T-helper 1 cell (primary cell): Measurements from ENCODE around the gene HIC1.

Source experiments
- DNase-seq, 5 donors: peaks; one replicate each; pipeline ENCODE4 v3.0.0-alpha.2; 2012 to 2020

Gene HIC1

DNA sequence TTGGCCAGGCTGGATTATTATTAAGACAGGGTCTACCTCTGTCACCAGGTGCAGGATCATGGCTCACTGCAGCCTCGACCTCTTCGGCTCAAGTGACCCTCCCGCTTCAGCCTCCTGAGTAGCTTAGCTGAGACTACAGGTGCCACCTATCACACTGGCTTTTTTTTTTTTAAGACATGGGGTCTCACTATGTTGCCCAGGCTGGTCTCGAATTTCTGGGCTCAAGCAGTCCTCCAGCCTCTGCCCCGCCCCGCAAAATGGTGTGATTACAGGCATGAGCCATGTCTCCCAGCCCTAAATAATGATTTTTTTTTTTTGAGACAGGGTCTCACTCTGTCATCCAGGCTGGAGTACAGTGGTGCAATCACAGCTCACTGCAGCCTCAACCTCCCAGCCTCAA is 7.3 kb upstream of the HIC1 start:
- DNase-seq = no peak

DNA sequence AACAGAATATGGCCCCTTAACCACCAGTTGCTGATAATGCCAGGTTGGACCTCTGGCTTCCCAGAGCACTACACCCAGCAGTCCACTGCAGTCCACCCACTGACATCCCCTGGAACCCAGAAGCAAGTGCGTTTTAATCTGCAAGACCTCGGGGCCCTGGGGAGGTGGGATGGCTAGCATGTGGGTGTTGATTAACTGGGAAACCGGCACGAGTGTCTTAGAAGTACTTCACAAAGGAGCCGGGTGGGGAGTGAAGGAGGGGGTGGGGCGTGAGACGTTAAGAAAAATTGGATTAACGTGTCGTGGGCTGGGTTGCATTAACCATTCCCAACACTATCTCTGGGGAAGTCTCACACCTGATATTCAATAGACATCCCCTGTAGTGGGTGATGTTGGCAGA is 6.1 kb upstream of the HIC1 start:
- DNase-seq = no peak

DNA sequence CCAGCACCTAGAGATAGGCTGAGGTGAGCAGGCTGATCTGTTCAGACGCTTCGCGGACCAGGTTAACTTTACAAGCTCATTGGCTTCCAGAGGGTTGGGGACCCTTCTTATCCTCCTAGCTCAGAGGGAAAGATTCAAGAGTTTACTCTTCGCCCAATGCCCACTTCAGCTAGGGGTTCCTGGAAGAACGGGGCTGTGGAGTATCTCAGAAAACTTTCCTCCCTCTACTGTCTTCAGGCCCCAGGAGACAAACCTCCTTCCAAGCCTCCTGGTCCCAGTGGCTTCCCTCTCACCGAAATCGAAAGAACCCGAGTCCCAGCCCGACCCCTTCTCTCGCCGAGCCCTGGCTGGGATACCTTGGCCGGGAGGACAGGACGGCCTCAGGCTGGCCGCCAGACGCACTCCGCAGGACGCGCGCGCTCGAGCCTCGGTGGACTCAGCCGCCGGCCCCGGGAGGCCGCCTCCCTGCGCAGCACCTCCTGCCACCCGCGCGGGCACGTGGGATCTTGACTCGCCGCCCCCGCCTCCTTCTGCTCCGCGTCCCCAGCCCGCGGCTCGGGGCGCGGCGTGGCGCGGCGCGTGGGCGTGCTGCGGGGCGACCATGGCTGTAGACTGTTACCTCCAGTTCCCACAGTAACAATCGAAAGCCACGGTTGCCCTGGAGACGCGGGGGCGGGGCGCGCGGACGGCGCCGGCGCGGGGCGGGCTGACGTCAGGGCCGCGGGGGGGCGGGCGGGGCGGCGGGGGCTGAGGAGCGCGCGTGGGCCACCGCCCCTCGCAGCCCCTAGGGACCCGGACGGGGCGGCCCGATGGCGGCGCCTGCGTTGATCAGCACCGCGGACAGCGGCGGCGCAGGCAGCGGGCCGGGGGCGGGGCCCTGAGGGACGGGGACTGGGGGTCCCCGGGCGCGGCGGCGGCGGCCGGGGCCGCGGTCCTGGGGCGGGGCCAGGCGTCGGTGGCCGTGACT is 5.3 kb upstream of the HIC1 start:
- peak; percentile 73 to 89 (median 85) for DNase-seq

DNA sequence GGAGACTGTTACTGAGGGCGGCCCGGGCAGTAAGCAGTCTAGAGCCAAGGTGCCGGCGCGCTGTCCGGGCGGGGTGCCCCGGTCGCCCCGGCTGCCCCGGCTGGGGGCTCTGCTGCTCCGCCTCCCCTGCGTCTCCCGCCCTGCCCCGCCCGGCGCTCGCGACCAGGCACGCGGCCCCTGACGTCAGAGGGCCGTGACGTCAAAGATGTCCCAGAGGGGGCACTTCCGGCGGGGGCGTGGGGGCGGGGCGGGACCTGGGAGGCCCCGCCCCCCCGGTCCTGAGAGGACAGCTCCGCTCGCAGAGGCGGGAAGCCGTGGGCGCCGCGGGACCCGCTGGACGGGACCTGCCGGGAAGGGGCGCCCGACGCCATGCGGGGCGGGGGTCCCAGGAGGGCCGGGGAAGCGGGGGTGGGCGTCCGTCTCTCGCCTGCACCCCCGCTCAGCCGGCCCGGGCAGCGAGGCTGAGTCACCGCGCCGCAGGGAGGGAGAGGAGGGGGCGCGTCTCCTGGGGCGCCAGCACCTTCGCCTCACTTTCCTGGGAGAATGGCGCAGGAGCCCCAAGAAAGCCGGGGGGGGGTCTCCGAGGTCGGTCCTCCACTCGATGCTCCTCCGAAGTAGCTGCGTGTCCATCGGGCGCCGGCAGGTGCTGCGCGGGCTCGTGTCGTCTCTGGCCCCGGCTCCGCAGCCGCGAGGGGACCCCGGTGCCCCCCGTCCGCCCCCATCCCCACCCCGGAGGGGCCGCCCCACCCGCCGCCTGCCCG is 4.4 kb upstream of the HIC1 start:
- peak; percentile 55 to 78 (median 68) for DNase-seq

DNA sequence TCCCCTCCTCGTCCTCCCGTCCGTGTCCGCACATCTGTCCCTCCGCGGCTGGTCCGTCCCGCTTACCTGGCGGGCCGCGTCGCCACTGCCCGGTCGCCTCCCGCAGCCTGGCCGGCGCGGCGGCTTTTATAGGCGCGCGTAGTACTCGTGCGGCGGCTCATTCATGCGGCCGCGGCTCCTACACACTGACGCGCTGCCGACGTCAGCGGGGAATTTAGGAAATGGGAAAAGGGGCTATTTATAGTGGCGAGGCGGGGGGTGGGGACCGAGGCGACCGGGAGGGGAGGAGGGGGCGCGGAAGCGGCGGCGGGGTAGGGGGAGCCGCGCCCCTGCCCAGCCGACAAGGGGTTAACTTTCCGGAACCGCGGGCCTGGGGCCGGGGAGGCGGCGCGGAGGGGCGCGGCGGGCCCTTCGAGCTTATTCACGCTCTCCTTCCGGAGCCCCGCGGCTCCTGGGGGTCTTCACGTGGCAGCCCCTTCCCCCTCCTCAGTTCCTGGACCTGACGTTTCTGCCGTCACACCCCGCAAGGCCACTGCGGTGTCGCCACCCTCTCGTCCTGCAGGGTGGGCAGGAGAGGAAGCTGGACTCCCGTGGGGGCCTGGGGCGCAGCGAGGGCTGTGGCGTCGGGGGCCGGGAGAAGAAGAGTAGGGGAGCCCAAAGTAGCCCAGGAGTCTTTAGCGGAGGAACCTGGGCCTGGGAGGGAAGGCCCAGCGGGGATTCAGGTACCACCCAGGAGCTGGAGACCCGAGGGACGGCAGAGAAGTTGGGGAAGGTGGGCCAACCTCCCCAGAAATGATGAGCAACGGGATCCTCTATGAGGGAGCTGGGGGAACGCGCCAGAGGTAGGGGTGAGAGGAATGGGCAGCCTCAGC is 3.6 kb upstream of the HIC1 start:
- DNase-seq = no peak

DNA sequence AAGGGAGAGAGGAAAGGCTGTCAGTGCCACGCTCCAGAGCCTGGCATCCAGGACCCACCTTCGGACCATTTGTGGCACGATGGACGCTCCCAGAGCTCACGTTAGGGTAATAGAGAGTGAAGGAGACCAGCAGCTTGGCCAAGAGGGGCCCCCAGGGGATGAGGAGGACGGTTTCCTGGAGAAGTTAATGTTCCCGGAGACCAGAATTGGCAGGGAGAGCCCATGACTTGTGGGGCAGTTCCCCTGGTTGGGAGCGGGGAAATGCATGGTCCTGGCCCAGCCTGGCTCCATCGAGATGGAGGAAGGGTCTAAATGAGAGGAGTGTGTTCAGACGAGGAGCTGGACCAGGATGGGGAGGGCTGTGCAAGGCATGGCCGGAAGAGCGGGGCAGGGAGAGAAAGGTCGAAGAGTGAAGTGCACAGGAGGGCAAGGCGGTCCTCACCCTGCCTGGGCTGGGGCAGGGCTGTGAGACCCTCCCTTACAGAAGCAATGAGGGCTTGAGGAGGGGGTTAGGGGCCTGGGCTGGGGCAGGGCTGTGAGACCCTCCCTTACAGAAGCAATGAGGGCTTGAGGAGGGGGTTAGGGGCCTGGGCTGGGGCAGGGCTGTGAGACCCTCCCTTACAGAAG is 2.9 kb upstream of the HIC1 start:
- DNase-seq = no peak

DNA sequence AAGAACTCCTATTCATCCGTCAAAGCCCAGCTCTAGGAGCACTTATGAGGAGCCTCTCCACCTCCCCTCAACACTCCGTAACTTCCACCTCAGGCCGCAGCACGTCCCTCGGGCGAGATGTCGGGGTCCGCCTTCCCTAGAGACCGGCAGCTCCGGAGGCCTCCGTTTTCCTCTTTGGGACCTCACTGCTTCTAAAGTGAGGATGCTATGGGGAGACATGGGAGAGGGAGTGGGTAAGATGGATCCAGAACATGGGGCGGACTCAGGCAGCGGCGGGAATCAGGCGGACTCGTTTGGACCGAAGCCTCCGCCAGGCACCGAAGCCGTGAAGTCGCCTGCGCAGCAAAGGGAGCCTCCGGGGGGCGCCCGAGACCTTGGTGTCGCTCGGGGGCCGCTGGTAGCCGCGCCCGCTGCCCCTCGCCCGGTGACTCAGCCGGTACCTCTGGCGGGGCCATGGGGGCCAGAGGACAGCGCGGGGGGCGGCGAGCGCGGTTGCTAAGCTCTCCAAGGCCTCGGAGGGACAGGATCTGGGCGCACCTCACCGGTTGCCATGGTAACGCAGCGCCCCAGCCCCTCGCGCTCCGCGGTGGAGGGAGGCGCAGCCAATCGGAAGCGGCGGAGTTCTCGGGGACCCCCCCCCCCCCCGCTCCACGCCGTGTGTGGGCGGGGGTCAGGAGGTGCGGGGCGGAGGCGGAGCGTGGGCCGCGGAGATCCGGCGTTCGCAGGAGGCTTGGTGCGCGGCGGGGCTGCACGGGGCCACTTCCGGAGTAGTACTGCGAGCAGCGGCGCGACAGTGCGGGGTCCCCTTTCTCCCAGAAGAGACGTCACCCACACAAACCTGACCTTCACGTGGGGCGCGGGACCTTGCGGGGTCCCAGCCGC is 1.3 kb upstream of the HIC1 start:
- peak; percentile 65 to 82 (median 72) for DNase-seq

DNA sequence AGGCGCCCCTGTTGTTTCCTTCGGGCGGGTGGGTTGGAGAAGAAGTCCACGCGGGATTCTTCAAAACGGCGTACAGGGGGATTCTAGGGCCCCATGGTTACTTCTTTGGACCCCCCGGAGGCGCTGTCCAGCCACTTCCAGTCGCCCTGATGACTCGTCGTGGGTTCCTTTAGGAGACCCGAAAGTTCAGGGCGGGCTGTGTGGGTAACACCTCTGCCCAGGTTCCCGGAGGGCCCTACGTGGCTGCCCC is 716 bp upstream of the HIC1 start:
- DNase-seq = peak in 1 of 5 donors; percentile 39

DNA sequence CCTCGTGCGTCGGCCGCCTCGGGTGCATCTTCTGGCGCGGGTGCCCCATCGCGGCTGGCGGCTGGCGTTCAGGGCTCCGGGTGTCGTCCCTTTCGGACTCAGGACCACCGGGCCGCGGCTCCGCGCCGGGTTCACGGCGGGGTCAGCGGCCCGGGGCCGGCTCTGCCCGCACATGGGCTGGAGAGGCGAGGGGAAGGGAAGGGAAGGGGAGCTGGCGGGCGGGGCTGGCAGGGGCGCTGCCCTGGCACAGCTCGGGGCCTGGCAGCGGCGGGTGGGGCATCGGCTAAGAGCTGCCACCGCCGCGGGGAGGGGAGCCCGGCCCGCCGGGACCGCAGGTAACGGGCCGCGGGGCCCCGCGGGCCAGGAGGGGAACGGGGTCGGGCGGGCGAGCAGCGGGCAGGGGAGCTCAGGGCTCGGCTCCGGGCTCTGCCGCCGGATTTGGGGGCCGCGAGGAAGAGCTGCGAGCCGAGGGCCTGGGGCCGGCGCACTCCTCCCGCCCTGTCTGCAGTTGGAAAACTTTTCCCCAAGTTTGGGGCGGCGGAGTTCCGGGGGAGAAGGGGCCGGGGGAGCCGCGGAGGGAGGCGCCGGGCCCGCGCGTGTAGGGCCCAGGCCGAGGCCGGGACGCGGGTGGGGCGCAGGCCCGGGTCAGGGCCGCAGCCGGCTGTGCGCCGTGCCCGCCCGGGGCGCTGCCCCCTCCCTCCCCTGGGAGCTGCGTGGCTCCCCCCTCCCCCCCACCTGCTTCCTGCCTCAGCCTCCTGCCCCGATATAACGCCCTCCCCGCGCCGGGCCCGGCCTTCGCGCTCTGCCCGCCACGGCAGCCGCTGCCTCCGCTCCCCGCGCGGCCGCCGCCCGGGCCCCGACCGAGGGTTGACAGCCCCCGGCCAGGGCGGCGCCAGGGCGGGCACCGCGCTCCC is 646 bp downstream of the HIC1 start:
- DNase-seq = peak in 2 of 5 donors; percentile 21 to 41

DNA sequence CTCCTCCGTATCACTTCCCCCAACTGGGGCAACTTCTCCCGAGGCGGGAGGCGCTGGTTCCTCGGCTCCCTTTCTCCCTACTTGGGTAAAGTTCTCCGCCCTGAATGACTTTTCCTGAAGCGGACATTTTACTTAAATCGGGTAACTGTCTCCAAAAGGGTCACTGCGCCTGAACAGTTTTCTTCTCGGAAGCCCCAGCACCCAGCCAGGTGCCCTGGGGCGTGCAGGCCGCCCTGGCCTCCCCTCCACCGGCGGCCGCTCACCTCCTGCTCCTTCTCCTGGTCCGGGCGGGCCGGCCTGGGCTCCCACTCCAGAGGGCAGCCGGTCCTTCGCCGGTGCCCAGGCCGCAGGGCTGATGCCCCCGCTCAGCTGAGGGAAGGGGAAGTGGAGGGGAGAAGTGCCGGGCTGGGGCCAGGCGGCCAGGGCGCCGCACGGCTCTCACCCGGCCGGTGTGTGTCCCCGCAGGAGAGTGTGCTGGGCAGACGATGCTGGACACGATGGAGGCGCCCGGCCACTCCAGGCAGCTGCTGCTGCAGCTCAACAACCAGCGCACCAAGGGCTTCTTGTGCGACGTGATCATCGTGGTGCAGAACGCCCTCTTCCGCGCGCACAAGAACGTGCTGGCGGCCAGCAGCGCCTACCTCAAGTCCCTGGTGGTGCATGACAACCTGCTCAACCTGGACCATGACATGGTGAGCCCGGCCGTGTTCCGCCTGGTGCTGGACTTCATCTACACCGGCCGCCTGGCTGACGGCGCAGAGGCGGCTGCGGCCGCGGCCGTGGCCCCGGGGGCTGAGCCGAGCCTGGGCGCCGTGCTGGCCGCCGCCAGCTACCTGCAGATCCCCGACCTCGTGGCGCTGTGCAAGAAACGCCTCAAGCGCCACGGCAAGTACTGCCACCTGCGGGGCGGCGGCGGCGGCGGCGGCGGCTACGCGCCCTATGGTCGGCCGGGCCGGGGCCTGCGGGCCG is 1.6 kb downstream of the HIC1 start:
- peak in 3 of 5 donors; percentile 40 to 69 (median 46) for DNase-seq

DNA sequence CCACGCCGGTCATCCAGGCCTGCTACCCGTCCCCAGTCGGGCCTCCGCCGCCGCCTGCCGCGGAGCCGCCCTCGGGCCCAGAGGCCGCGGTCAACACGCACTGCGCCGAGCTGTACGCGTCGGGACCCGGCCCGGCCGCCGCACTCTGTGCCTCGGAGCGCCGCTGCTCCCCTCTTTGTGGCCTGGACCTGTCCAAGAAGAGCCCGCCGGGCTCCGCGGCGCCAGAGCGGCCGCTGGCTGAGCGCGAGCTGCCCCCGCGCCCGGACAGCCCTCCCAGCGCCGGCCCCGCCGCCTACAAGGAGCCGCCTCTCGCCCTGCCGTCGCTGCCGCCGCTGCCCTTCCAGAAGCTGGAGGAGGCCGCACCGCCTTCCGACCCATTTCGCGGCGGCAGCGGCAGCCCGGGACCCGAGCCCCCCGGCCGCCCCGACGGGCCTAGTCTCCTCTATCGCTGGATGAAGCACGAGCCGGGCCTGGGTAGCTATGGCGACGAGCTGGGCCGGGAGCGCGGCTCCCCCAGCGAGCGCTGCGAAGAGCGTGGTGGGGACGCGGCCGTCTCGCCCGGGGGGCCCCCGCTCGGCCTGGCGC is 2.4 kb downstream of the HIC1 start:
- no peak for DNase-seq

DNA sequence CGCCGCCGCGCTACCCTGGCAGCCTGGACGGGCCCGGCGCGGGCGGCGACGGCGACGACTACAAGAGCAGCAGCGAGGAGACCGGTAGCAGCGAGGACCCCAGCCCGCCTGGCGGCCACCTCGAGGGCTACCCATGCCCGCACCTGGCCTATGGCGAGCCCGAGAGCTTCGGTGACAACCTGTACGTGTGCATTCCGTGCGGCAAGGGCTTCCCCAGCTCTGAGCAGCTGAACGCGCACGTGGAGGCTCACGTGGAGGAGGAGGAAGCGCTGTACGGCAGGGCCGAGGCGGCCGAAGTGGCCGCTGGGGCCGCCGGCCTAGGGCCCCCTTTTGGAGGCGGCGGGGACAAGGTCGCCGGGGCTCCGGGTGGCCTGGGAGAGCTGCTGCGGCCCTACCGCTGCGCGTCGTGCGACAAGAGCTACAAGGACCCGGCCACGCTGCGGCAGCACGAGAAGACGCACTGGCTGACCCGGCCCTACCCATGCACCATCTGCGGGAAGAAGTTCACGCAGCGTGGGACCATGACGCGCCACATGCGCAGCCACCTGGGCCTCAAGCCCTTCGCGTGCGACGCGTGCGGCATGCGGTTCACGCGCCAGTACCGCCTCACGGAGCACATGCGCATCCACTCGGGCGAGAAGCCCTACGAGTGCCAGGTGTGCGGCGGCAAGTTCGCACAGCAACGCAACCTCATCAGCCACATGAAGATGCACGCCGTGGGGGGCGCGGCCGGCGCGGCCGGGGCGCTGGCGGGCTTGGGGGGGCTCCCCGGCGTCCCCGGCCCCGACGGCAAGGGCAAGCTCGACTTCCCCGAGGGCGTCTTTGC is 3.1 kb downstream of the HIC1 start:
- DNase-seq = no peak

DNA sequence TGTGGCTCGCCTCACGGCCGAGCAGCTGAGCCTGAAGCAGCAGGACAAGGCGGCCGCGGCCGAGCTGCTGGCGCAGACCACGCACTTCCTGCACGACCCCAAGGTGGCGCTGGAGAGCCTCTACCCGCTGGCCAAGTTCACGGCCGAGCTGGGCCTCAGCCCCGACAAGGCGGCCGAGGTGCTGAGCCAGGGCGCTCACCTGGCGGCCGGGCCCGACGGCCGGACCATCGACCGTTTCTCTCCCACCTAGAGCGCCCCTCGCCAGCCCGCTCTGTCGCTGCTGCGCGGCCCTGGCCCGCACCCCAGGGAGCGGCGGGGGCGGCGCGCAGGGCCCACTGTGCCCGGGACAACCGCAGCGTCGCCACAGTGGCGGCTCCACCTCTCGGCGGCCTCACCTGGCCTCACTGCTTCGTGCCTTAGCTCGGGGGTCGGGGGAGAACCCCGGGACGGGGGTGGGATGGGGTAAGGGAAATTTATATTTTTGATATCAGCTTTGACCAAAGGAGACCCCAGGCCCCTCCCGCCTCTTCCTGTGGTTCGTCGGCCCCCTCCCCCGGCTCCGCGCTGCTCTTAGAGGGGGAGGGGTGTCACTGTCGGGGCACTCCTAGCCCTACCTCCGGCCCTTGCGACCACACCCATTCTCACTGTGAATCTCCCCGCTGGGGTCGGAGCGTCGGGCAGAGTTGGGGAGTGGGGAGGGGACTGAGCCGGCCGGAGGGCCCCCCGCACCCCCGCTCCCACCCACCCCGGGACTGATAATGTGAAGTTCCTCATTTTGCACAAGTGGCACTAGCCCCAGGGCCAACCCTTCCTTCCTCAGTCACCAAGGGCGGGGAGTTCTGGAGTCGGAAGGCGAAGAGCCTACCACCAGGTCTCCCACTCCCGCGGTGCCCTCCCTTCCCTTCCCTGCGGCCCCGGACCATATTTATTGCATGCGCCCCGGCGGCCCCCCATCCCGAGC is 4.0 kb downstream of the HIC1 start:
- peak in 4 of 5 donors; percentile 57 to 69 (median 61) for DNase-seq

DNA sequence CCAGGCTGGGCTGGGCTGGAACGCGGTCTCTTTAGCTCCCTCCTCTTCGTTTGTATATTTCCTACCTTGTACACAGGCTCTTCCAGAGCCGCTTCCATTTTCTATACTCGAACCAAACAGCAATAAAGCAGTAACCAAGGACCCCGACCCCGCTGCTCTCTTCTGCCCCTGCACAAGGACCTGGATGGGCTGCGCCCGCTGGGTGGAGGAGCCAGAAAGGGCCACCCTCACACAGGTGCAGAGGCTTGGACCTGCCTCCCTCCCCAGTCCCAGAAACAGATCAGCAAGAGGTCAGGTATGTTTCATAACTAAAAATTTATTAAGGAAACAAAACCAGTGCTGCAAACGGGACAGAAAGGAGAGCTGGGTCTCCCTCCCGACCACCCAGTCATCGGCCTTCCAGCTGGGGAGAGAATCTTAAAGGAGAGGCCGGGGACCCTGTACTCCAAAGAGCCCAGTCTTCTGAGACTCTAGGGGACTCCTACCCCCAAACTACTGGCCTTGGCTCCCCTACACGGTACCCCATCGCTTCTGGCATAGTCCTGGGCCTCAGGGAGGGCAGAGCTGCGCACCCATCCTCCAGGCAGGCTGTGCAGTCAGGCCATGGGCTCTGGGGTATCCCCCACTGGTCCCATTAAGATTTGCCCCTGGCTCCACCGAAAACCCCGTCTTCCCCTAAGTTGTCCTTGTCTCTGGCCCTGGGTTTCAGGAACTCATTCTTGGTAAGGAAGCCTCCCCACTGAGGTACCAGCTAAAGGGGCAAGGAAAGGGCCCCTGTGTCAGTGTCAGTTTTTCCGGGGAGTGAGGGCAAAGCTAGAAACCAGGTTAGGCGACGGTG is 4.9 kb downstream of the HIC1 start:
- no peak for DNase-seq

DNA sequence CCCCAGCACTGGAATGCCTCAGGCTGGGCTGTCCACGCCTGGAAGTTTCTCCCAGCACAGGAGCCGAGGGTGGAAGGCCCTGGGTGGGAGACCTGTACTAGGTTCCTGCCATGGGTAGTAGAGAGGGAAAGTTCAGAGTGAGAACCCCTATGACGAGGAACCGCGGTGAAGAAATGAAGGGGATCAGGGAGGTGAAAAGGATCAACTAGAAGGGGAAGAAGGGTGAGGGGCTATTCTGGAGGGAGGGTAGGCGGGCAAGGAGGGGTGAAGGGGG is 5.4 kb downstream of the HIC1 start:
- DNase-seq = no peak
